Bronchial epithelial cell (primary cell): ENCODE measurements around the gene UPB1. TPM values are rescaled to one million over a fixed set of nuclear protein-coding genes. Genes with fewer than 3 reads are reported as not detected.

Experiments used
- DNase-seq: peaks from one replicate; pipeline ENCODE4 v3.0.0-alpha.2; 2010; ENCODE audit warnings: low read depth
- FAIRE-seq: peaks from 2 replicates; lab custom pipeline; 2011; peaks lifted over from hg19 to GRCh38; lab: Jason Lieb, UNC
- H3K27me3 ChIP-seq: 2 replicates; pipeline ENCODE4 v1.5.1; 2011; ENCODE audit warnings: low read length; ENCODE audit not compliant: control insufficient read depth, insufficient read depth
- H3K36me3 ChIP-seq: 2 replicates; pipeline ENCODE4 v1.5.1; 2011; ENCODE audit warnings: low read length; ENCODE audit not compliant: control insufficient read depth, insufficient read depth
- H3K4me3 ChIP-seq: 2 replicates; pipeline ENCODE4 v1.5.1; 2011; ENCODE audit warnings: mild to moderate bottlenecking, low read depth, low read length, control low read depth
- total RNA-seq: library from RNA; depleted of rRNA; stranded (reverse); fragments of >200 nt; gene quantifications from 2 replicates; pipeline ENCODE4 v1.2.1, GENCODE V29; 2014
- TF ChIP-seq, protein P1 (sequence below): IDR thresholded peaks from 2 replicates; pipeline ENCODE4 v1.5.1; 2011; ENCODE audit warnings: mild to moderate bottlenecking, moderate library complexity, low read length, control low read depth, inconsistent platforms; ENCODE audit not compliant: insufficient read depth, severe bottlenecking

The UPB1 gene
- not detected in 2 replicates for total RNA-seq

DNA sequence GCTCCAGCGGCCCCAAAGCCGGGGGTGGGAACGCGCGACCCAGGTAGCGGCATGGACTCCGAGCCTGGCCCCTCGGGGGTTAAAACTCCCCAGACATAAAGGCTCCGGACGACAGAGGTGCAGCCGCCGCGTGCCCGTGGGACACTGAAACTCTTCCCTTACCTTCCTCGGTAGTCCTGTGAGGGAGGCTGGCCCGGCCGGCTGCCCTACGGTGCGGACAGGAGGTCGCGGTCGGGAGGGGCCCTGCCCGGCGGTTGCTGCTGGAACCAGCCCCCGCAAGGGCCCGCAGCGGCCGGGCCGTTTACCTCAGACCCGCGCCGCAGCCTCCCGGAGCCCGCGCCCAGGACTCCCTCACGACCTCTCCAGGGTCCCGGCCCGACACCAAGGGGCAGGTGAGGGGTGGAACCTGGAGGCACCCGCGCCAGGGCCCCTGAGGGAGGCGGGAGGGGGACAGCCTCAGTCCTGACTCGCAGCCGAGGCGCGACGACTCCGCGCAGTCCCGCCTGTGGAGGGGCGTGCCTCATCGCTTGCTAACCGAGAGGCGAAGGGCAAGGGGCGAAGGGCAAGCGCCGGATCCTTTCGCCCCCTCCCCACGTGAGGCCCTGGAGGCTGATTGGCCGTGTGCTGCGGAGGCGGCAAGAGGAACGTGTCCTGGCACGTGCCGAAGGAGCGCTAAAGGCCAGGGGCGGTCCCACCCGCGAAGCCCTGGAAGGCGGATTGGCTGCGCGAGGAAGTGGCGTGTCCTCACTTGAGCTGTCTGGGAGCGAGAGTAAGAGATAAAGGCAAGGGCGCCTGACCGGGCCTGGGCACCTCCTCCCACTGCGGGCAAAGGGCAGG lies at the start of gene UPB1:
Gene UPB1 (plus strand): TSS at position 805 of the 837 bp plus-strand sequence. CDS start 72 bp downstream, outside the sequence.
- no peaks in the 10 kb centered on the region for H3K36me3 ChIP-seq
- no peak within 1 kb of the TSS for H3K4me3 ChIP-seq
- DNase-seq, result no peak
- H3K27me3 ChIP-seq, result peaks cover 17% of the 10 kb centered on the region
- no peak for FAIRE-seq
- TF ChIP-seq, protein P1, sequence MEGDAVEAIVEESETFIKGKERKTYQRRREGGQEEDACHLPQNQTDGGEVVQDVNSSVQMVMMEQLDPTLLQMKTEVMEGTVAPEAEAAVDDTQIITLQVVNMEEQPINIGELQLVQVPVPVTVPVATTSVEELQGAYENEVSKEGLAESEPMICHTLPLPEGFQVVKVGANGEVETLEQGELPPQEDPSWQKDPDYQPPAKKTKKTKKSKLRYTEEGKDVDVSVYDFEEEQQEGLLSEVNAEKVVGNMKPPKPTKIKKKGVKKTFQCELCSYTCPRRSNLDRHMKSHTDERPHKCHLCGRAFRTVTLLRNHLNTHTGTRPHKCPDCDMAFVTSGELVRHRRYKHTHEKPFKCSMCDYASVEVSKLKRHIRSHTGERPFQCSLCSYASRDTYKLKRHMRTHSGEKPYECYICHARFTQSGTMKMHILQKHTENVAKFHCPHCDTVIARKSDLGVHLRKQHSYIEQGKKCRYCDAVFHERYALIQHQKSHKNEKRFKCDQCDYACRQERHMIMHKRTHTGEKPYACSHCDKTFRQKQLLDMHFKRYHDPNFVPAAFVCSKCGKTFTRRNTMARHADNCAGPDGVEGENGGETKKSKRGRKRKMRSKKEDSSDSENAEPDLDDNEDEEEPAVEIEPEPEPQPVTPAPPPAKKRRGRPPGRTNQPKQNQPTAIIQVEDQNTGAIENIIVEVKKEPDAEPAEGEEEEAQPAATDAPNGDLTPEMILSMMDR, result no peak

DNA sequence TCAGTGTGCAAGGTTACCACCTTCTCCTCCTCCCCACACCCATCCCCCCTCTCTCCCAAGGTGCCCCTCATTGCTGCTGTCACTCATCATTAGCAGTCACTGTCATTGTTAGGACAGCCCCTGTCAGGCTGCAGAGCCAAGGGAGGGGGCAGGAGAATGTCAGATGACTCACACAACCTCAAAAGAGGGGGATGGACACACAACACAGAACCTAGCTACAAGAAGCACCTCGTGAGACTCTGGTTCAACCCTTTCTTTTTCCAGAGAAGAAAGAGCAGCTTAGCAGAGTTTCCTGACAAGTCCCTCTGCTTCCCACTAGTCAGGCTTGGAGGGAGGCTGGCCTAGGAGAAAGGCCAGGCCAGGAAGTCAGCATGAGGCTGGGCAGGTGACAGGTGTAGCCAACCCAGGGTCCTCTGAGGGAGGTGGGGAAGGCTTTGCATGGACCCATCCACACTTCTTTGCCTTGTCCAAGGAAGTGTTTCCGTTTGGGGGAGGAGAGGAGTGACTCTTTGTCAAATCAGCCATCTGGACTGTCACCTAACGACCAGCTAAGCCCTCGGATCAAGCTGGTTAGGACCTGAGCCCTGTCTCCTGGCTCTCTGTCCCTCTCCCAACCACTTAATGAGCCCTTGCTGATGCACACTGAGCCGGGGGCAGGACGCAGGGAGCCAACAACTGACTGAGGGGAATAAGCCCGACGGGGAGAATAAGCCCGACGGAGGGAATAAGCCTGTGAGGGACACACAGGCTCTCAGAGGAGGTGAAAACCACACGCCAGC lies 49.5 kb upstream of the UPB1 start:
- DNase-seq (no peak), FAIRE-seq (no peak)
- Histone ChIP-seq H3K27me3 (peaks cover 7% of the 10 kb centered on the region), H3K4me3 (no peak overlapping the region), H3K36me3 (no peaks in the 10 kb centered on the region)
- TF ChIP-seq, protein P1, result no peak

DNA sequence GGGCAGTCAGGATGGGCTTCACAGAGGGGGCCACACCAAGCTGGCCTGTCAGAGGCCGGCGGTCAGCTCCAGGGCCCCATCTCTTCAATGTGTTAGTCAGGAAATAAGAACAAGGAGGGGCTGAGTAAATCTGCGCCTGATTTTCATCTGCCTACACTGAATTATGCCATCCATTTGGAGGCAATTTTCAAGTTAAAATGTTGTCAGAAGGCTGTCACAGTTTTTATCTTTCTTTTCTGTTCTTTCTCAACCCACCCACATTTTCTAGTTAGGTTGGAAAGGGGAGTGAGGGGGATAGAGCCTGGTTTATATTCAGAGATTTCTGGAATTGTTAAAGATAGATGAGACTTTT lies 48.9 kb upstream of the UPB1 start:
- Histone ChIP-seq H3K4me3 (no peak overlapping the region), H3K36me3 (no peaks in the 10 kb centered on the region), H3K27me3 (peaks cover 7% of the 10 kb centered on the region)
- FAIRE-seq (no peak), DNase-seq (no peak)
- TF ChIP-seq, protein P1, result no peak

DNA sequence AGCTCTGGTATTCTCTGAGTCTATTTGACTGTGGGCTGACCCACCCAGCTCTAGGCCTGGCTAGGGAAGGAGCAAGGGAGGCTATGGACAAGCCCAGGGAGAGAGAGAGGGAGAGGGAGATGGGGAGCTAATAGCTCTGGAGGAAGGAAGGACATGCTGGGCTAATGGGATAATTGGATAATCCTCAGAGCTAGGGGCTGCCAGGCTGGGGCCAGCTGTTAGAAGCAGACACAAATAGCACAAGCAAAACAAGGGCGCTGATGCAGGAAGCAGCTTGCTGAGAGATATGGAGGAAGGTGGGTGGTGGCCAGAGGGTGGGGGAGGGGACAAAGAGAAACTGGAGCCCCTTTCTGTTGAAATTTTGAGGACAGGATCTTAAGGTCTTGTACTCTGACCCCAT lies 44.5 kb upstream of the UPB1 start:
- Histone ChIP-seq H3K4me3 (no peak overlapping the region), H3K36me3 (no peaks in the 10 kb centered on the region), H3K27me3 (peaks cover 7% of the 10 kb centered on the region)
- DNase-seq (no peak), FAIRE-seq (no peak)
- TF ChIP-seq, protein P1, result no peak

DNA sequence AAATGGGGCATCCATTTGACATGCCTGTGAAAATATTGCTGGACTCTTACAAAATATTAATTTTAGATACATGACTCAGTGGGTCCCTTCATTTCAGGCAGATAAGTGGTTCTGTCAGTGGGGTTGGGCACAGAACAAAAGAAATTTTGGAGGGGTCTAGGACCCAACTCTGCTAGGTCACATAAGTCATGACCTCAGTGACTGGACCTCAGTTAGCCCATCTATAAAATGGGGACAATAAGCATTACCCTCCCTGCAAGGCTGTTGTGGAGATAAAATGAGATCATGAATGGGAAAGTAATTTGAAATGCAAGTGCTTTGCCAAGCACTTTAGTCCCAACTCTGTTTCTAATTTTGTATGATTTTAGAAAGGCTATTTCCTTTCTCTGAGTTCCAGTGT lies 44.0 kb upstream of the UPB1 start:
- DNase-seq, result no peak
- no peak for FAIRE-seq
- no peak overlapping the region for H3K4me3 ChIP-seq
- TF ChIP-seq, protein P1, result no peak
- peaks cover 3% of the 10 kb centered on the region for H3K27me3 ChIP-seq
- no peaks in the 10 kb centered on the region for H3K36me3 ChIP-seq
